HG03575 (cell line): ENCODE results near the gene DKK3.

Source experiments
- ATAC-seq: cut with Tn5 transposase; IDR thresholded peaks from one replicate; pipeline ENCODE4 v1.9.1; 2021; ENCODE audit not compliant: unreplicated experiment, insufficient number of reproducible peaks, low FRiP score; ENCODE audit errors: extremely low read depth

The DKK3 gene

DNA sequence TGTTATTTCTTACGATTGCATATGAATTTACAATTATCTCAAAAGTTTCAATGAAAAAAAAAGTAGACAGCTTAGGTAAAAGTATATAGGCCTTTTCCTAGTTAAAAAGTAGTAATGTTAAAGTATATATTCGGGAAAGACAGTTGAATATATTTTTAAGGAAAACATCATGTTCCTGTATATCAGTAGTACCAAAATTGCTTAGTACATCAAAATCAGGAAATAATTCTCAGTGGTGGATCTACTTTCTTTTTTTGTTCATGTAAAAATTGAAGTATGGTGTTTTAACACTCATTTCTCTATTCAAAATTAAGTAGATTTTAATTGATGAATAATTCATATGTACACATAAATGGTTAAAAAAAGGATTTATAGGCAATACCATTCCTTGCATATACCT is 92.8 kb downstream of the DKK3 start:
- no peak for ATAC-seq

DNA sequence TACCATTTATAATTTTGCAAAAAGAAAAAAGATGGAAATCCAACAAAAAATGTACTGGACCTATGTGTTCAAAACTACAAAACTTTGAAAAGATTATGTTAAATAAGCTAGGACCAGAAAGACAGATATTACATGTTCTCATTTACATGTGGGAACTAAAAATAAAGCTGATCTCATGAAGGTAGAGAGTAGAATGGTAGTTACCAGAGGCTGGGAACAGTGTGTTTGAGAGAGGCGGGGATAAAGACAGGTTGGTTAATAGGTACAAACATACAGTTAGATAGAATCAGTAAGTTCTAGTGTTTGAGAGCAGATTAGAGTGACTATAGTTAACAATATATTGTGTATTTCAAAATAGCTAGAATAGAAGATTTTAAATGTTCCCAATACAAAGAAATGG is 95.0 kb downstream of the DKK3 start:
- ATAC-seq: no peak
